Adipocyte (in vitro differentiated cells): ENCODE results near the gene PPP4C.
"Not testable (repeated sequence)": the region's sequence is repeated elsewhere in the genome, so short reads cannot be mapped to it uniquely, and the experiment has no call there.

Experiments used
- DNase-seq: peaks from one replicate; pipeline ENCODE4 v3.0.0-alpha.2; 2015; ENCODE audit warnings: low read depth
- H3K27me3 ChIP-seq: replicated peaks from 2 replicates; pipeline ENCODE4 v1.7.0; 2013; ENCODE audit warnings: mild to moderate bottlenecking, low read length, moderate library complexity; ENCODE audit not compliant: control insufficient read depth, insufficient read depth
- H3K36me3 ChIP-seq: 2 replicates; pipeline ENCODE4 v1.7.0; 2013; ENCODE audit warnings: low read length, mild to moderate bottlenecking, moderate library complexity; ENCODE audit not compliant: control insufficient read depth, insufficient read depth, severe bottlenecking
- H3K4me1 ChIP-seq: 2 replicates; pipeline ENCODE4 v1.7.0; 2013; ENCODE audit warnings: mild to moderate bottlenecking, low read length, moderate library complexity; ENCODE audit not compliant: control insufficient read depth, insufficient read depth
- H3K4me3 ChIP-seq: 2 replicates; pipeline ENCODE4 v1.7.0; 2013; ENCODE audit warnings: mild to moderate bottlenecking, low read length, moderate library complexity
- H3K9ac ChIP-seq: 2 replicates; pipeline ENCODE4 v1.7.0; 2013; ENCODE audit warnings: mild to moderate bottlenecking, low read length, moderate library complexity
- H3K9me3 ChIP-seq: 2 replicates; pipeline ENCODE4 v1.7.0; 2013; ENCODE audit warnings: mild to moderate bottlenecking, low read length, moderate library complexity; ENCODE audit not compliant: control insufficient read depth

The PPP4C gene

DNA sequence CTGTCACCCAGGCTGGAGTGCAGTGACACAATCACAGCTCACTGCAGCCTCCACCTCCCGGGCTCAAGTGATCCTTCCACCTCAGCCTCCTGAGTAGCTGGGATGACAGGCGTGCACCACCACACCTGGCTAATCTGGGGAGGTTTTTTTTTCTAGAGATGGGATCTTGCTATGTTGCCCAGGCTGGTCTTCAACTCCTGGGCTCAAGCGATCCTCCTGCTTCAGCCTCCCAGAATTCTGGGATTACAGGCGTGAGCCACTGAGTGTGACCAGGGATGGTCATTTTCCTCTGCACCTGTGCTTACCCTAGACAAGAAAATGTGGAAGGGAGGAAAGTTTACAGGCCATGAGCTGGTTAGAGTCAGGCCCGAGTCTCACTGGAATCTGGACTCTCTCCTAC is 35.1 kb upstream of the PPP4C start:
- DNase-seq, H3K27me3 ChIP-seq, H3K9me3 ChIP-seq, H3K36me3 ChIP-seq, H3K4me1 ChIP-seq, H3K4me3 ChIP-seq, H3K9ac ChIP-seq: not testable (repeated sequence)

- no peak overlapping the region for H3K4me3 ChIP-seq
- no peak overlapping the region for H3K9ac ChIP-seq
- H3K27me3 ChIP-seq, result no peaks in the 10 kb centered on the region
- peak; percentile 77 for DNase-seq
- no peaks in the 10 kb centered on the region for H3K9me3 ChIP-seq
- H3K36me3 ChIP-seq, result no peaks in the 10 kb centered on the region
- H3K4me1 ChIP-seq, result no peaks in the 10 kb centered on the region
These were observed 34.0 kb upstream of the PPP4C start for GRCh38 chr16:30041841-30042240.

GRCh38 chr16:30046178-30046577 is 29.6 kb upstream of the PPP4C start:
- no peak for DNase-seq
- Histone ChIP-seq H3K36me3 (no peaks in the 10 kb centered on the region), H3K9me3 (no peaks in the 10 kb centered on the region), H3K9ac (no peak overlapping the region), H3K4me3 (no peak overlapping the region), H3K27me3 (no peaks in the 10 kb centered on the region), H3K4me1 (no peaks in the 10 kb centered on the region)

GRCh38 chr16:30046588-30046987 is 29.2 kb upstream of the PPP4C start:
- Histone ChIP-seq H3K4me1 (no peaks in the 10 kb centered on the region), H3K27me3 (no peaks in the 10 kb centered on the region), H3K9ac (no peak overlapping the region), H3K4me3 (no peak overlapping the region), H3K36me3 (no peaks in the 10 kb centered on the region), H3K9me3 (no peaks in the 10 kb centered on the region)
- DNase-seq, result no peak

- Histone ChIP-seq H3K9me3 (no peaks in the 10 kb centered on the region), H3K27me3 (no peaks in the 10 kb centered on the region), H3K4me1 (peaks cover 5% of the 10 kb centered on the region), H3K36me3 (no peaks in the 10 kb centered on the region), H3K4me3 (no peak overlapping the region), H3K9ac (no peak overlapping the region)
- DNase-seq, result no peak
These were observed 25.9 kb upstream of the PPP4C start for GRCh38 chr16:30049871-30050270.

DNA sequence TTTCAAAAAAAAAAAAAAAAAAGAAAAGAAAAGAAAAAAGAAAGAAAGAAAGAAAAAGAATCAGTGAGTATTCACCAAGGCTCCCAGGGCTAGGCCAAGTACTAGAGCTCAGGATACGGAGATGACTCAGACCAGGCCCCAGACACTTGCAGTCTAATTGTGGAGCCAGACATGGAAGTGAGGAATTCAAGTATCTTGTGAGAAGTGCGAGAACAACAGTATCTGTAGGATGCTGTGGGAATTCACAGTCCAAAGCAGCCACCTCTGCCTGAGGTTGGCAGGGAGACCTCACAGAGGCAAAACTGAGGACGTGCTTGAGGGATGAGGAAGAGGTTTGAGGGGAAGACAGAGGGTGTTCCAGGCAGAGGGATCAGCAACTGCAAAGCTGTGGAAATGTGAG is 24.3 kb upstream of the PPP4C start:
- Histone ChIP-seq H3K4me1 (peaks cover 5% of the 10 kb centered on the region), H3K9ac (no peak overlapping the region), H3K4me3 (no peak overlapping the region), H3K9me3 (no peaks in the 10 kb centered on the region), H3K36me3 (no peaks in the 10 kb centered on the region), H3K27me3 (no peaks in the 10 kb centered on the region)
- DNase-seq, result no peak

- no peaks in the 10 kb centered on the region for H3K36me3 ChIP-seq
- peak overlapping the region; percentile 88 for H3K4me3 ChIP-seq
- H3K9me3 ChIP-seq, result no peaks in the 10 kb centered on the region
- H3K27me3 ChIP-seq, result no peaks in the 10 kb centered on the region
- H3K9ac ChIP-seq, result peak overlapping the region; percentile 83
- peaks cover 5% of the 10 kb centered on the region for H3K4me1 ChIP-seq
- DNase-seq, result peak; percentile 94
These were observed 23.0 kb upstream of the PPP4C start for GRCh38 chr16:30052671-30053372.

DNA sequence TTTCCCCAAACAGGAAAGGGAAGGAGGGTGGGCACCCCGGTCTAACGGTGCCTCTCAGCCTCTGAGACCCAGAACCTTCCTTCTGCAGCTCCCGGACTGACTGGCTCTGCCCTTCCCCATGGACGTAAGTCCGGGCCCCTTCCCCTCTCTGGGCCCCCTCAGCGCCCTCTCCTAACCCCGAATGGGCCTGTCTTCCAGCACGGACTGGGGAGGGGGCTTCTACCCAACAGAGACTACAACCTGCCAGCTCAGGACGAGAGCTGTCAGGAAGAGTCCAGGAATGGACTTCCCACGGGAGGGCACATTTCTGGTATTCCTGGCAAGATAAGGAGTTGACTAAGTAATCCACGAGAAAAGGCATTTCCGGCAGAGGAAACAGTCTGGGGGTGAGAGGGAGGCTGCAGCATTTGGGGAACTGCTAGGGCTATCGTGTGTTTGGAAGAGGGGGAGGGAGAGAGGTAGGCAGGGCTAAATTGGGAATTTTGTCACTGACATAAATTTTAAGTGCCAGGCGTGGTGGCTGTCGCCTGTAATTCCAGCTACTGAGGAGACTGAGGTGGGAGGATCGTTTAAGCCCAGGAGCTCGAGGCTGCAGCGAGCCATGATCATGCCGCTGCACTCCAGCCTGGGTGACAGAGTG is 22.3 kb upstream of the PPP4C start:
- Histone ChIP-seq H3K9me3 (no peaks in the 10 kb centered on the region), H3K9ac (peak overlapping the region; percentile 83), H3K36me3 (no peaks in the 10 kb centered on the region), H3K4me3 (peak overlapping the region; percentile 88), H3K27me3 (no peaks in the 10 kb centered on the region), H3K4me1 (peaks cover 5% of the 10 kb centered on the region)
- peak; percentile 67 for DNase-seq

DNA sequence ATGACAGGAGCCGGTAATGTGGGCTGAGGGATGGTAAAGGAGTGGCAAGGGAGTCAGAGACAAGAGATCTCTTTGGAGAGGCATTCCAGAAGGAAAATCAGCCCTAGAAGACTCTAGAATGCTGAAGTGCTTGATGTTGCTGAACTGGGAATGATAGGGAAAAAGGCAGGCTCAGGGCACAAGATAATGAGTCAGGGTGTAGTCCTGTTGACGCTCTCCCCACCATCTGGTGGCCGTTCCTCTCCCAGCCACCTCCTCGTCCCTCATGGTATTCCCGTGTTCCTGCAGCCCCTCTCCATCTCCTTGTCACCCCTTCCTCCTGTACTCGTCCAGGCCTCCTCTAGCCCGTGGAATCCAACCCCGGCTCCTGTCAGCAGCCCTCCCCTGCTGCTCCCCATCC is 21.3 kb upstream of the PPP4C start:
- DNase-seq, result no peak

DNA sequence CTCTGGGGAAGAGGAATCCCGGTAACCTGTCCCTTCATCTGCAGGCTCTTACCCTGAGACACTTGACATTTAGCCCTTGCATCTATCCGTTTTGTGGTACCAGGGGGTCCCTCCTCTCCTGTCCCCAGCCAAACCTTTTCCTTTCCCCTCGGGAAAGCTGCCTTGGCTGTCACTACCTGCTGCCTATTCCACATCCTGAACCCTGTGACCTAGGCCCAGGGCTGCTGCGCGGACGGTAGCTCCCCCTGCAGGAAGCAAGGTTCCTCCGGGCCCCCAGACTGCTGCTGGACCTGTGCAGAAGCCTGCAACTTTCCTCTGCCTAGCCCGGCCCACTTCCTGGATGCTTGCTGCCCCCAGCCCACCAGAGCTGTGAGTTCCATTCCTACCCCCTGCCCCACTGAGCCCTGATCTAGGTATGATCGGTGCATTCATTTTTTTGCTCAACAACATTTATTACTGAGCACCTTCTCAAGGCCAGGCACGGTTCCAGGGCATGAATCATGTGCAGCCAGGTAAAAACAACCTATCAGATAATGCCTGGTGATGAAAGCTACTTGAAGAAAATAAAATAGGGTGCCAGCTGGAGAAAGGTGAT is 20.7 kb upstream of the PPP4C start:
- no peak for DNase-seq
- Histone ChIP-seq H3K27me3 (no peaks in the 10 kb centered on the region), H3K9me3 (no peaks in the 10 kb centered on the region), H3K9ac (no peak overlapping the region), H3K36me3 (no peaks in the 10 kb centered on the region), H3K4me1 (peaks cover 7% of the 10 kb centered on the region), H3K4me3 (no peak overlapping the region)

More for the DNA sequence above, 21.3 kb upstream of the PPP4C start:
- peak overlapping the region; percentile 26 for H3K4me3 ChIP-seq
- H3K27me3 ChIP-seq, result no peaks in the 10 kb centered on the region
- H3K4me1 ChIP-seq, result peaks cover 5% of the 10 kb centered on the region
- H3K9ac ChIP-seq, result no peak overlapping the region
- no peaks in the 10 kb centered on the region for H3K9me3 ChIP-seq
- H3K36me3 ChIP-seq, result no peaks in the 10 kb centered on the region

GRCh38 chr16:30060346-30060745 is 15.4 kb upstream of the PPP4C start:
- Histone ChIP-seq H3K27me3 (no peaks in the 10 kb centered on the region), H3K9me3 (no peaks in the 10 kb centered on the region), H3K9ac (no peak overlapping the region), H3K4me3 (no peak overlapping the region), H3K36me3 (no peaks in the 10 kb centered on the region), H3K4me1 (peaks cover 28% of the 10 kb centered on the region)
- no peak for DNase-seq
